ENCODE data around the gene RARG.
"Not testable (repeated sequence)": the region's sequence is repeated elsewhere in the genome, so short reads cannot be mapped to it uniquely, and the experiment has no call there.

RARG gene

GRCh38 chr12:53205747-53206419 lies 26.1 kb downstream of the RARG start:
- no peak for DNase-seq

GRCh38 chr12:53204351-53204750 lies 27.7 kb downstream of the RARG start:
- no peak for DNase-seq

GRCh38 chr12:53202316-53202715 lies 29.7 kb downstream of the RARG start:
- not testable (repeated sequence) for DNase-seq

GRCh38 chr12:53201639-53202038 lies 30.4 kb downstream of the RARG start:
- DNase-seq: no peak

GRCh38 chr12:53201177-53201541 lies 30.9 kb downstream of the RARG start:
- DNase-seq: no peak

GRCh38 chr12:53200458-53201176 lies 31.4 kb downstream of the RARG start:
- DNase-seq: no peak

- DNase-seq: no peak
Measured at GRCh38 chr12:53200107-53200457, 31.9 kb downstream of the RARG start.

GRCh38 chr12:53199700-53200099 lies 32.3 kb downstream of the RARG start:
- DNase-seq: no peak

- DNase-seq: no peak
Measured at GRCh38 chr12:53198486-53199110, 33.4 kb downstream of the RARG start.

GRCh38 chr12:53197011-53197640 lies 34.9 kb downstream of the RARG start:
- DNase-seq: no peak

GRCh38 chr12:53196486-53196885 lies 35.5 kb downstream of the RARG start:
- DNase-seq: no peak

- DNase-seq: no peak
Measured at GRCh38 chr12:53195516-53196420, 36.2 kb downstream of the RARG start.

- DNase-seq: no peak
Measured at GRCh38 chr12:53194973-53195372, 37.0 kb downstream of the RARG start.

GRCh38 chr12:53193985-53194716 lies 37.9 kb downstream of the RARG start:
- no peak for DNase-seq

- DNase-seq: no peak
Measured at GRCh38 chr12:53193040-53193439, 39.0 kb downstream of the RARG start.

- DNase-seq: no peak
Measured at GRCh38 chr12:53192531-53193021, 39.4 kb downstream of the RARG start.

- DNase-seq: no peak
Measured at GRCh38 chr12:53191885-53192530, 40.0 kb downstream of the RARG start.

GRCh38 chr12:53191096-53191884 lies 40.7 kb downstream of the RARG start:
- DNase-seq: no peak

GRCh38 chr12:53190108-53190729 lies 41.8 kb downstream of the RARG start:
- peak; percentile 10 for DNase-seq
